GM12865 (cell line): ENCODE measurements around the gene LHPP.

Source experiments
- DNase-seq: peaks from one replicate; pipeline ENCODE4 v3.0.0; 2010; ENCODE audit warnings: low read depth
- H3K4me3 ChIP-seq: 2 replicates; pipeline ENCODE4 v1.5.1; 2011; ENCODE audit warnings: mild to moderate bottlenecking, low read depth, low read length, control low read depth
- CTCF ChIP-seq: IDR thresholded peaks from 2 replicates; pipeline ENCODE4 v1.5.1; 2011; ENCODE audit warnings: low read length, control low read depth, low read depth, inconsistent platforms; ENCODE audit not compliant: insufficient read depth; ENCODE audit errors: missing control alignments

The LHPP gene

DNA sequence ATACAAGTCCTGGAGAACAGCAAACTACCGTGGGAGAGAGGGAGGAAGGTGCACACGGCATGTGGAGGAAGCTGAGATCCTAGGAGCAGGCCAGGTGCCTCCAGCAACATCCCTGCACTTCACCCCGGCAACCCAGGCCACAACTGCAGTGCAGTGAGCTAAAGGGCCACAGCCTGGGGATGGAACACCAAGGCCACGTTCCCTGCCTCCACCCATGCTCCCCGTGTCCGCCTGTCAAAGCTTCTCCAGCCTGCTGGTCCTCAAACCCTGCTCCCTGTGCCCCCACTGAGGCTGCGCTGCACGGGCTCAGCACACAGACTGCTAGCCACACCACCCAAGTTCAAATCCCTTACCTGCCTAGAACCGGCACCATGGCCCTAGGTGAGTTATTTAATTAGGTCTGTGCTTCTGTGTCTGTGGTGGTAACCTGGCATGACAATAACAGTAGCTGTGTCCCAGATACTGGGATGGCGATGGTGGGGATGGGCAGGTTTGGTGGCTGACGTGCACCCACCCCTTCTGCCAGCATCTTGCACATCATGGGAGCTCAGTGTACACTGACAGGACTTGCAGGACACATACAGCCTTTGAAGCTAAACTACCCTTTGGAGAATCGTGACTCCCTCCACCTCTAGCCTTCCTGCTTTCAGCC is 197.1 kb downstream of the LHPP start:
- no peak for DNase-seq
- no peak overlapping the region for H3K4me3 ChIP-seq
- no peak for TF ChIP-seq CTCF

GRCh38 chr10:124659380-124659779 is 197.8 kb downstream of the LHPP start:
- no peak for TF ChIP-seq CTCF
- peak; percentile 21 for DNase-seq
- no peak overlapping the region for H3K4me3 ChIP-seq

DNA sequence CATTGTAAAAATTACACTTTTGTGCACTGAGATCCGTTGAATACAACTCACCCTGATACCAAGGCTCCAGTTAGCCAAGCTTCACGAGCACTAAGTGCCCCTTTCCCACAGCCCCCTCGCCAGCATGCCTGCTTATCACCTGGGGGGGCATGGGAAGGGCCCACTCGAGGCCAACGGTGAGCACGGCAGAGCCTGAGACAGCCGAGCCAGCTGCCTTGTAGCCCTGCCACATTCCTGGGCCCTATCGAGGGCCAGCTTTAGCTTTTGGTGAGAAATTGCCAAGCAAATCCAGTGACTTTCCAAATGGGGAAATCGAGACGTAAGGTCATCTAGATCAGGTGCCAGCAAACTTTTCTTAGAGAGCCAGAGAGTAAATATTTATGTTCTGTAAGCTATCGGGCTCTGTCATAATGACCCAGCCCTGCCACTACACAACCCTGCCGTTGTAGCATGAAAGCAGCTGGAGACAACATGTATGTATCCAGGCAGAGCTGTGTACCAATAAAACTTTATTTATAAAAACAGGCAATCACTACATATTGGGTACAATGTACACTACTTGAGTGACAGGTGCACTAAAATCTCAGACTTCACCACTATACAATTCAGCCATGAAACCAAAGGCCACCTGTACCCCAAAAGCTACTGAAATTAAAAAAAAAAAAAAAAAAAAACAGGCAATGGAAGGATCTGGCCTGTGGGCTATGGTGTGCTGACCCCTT is 198.9 kb downstream of the LHPP start:
- no peak for DNase-seq
- H3K4me3 ChIP-seq, result no peak overlapping the region
- TF ChIP-seq CTCF, result no peak

- no peak for TF ChIP-seq CTCF
- no peak overlapping the region for H3K4me3 ChIP-seq
- DNase-seq, result no peak
Observed at GRCh38 chr10:124661660-124662180, 200.1 kb downstream of the LHPP start.

DNA sequence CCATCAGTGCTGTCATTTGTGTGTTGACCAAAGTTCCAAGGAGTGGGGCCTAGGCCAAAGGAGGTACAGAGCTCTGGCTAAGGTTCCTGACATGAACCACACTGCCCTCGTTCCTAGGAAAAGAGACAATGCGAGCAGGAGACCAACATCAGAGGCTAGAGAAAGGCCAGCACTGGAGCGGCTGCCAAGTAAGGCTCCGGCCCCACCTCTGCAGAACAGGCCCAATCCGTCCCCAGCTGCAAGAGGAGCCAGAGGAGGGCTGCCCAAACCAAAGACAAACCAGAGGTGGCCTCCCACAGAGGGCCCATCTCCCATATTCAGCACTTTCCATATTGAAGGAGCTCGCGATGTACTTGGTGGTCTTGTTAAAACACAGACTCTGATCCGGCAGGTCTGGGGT is 201.6 kb downstream of the LHPP start:
- TF ChIP-seq CTCF, result no peak
- DNase-seq, result no peak
- H3K4me3 ChIP-seq, result no peak overlapping the region
